Upper lobe of left lung (tissue), 4 donors: Measurements from ENCODE around the gene TRNAU1AP.

Experiments used
- CTCF ChIP-seq, 6 experiments: fragments of 450-650 bp in 4 of 6; fragments of 200-600 bp in 2 of 6; sonication (generic) in 2 of 6; IDR thresholded peaks; one replicate each; pipeline ENCODE4 v1.5.1; 2016 to 2019; ENCODE audit warnings: antibody characterized with exemption in 6 of 6
- POLR2A ChIP-seq, 4 donors: fragments of 450-650 bp; IDR thresholded peaks; one replicate each; pipeline ENCODE4 v1.5.1; 2016 to 2017; ENCODE audit warnings: antibody characterized with exemption in 4 of 4, mild to moderate bottlenecking in 2 of 4

- no peak for TF ChIP-seq CTCF (IDR thresholded peaks at IDR 0.05)
- no peak for TF ChIP-seq POLR2A (IDR thresholded peaks at IDR 0.05)
Observed at GRCh38 chr1:28565726-28566125, 12.8 kb downstream of the TRNAU1AP start.
